CD4-positive, alpha-beta T cell (primary cell): ENCODE results near the gene ACSM2B. TPM values are rescaled to one million over a fixed set of nuclear protein-coding genes. Genes with fewer than 3 reads are reported as not detected.
"Not testable (repeated sequence)": the region's sequence is repeated elsewhere in the genome, so short reads cannot be mapped to it uniquely, and the experiment has no call there.

Experiments used
- ATAC-seq: fragments of 200-7000 bp; cut with Tn5 transposase; one replicate; pipeline ENCODE4 v1.10.0; 2022; ENCODE audit warnings: mild to moderate bottlenecking; ENCODE audit not compliant: poor library complexity
- CTCF ChIA-PET: fragments of 350-600 bp; sonication (Branson Sonifier 250); formaldehyde crosslinking; loops from one replicate; lab custom pipeline; 2021; ENCODE audit warnings: antibody characterized with exemption, inconsistent platforms; lab: Charles Lee
- POLR2A ChIA-PET: fragments of 350-600 bp; sonication (Branson Sonifier 250); formaldehyde crosslinking; loops from one replicate; lab custom pipeline; 2021; ENCODE audit warnings: antibody characterized with exemption, inconsistent platforms; lab: Charles Lee
- DNase-seq, 14 experiments: peaks; one replicate each; pipeline ENCODE4 v3.0.0-alpha.2; 2013 to 2020; ENCODE audit warnings: mixed read lengths in 2 of 14
- H3K27ac ChIP-seq, 2 donors: one replicate each; pipeline versions ENCODE4 v1.5.1 to v1.7.0; 2013; ENCODE audit warnings: low read length in 2 of 2, low read depth in 1 of 2, mild to moderate bottlenecking in 1 of 2
- H3K27me3 ChIP-seq, 2 experiments: 1 replicate in 1 of 2; 2 replicates in 1 of 2; pipeline versions ENCODE4 v1.6.1 to v1.7.0; 2013; ENCODE audit warnings: low read length in 2 of 2, control low read depth in 1 of 2, mild to moderate bottlenecking in 1 of 2, moderate library complexity in 1 of 2; ENCODE audit not compliant: insufficient read depth in 2 of 2, control insufficient read depth in 1 of 2
- H3K36me3 ChIP-seq: one replicate; pipeline ENCODE4 v1.6.1; 2013; ENCODE audit warnings: low read length, control low read depth; ENCODE audit not compliant: insufficient read depth
- H3K4me1 ChIP-seq: one replicate; pipeline ENCODE4 v1.6.1; 2013; ENCODE audit warnings: low read length, control low read depth; ENCODE audit not compliant: insufficient read depth
- H3K4me3 ChIP-seq: one replicate; pipeline ENCODE4 v1.5.1; 2013; ENCODE audit warnings: mild to moderate bottlenecking, low read length, moderate library complexity
- H3K9me3 ChIP-seq, 2 experiments: 1 replicate in 1 of 2; 2 replicates in 1 of 2; pipeline versions ENCODE4 v1.6.1 to v1.7.0; 2013; ENCODE audit warnings: low read length in 2 of 2, mild to moderate bottlenecking in 2 of 2, control low read depth in 1 of 2, moderate library complexity in 1 of 2; ENCODE audit not compliant: control insufficient read depth in 1 of 2, insufficient read depth in 1 of 2
- H3K27ac Mint-ChIP-seq: one replicate; pipeline ENCODE4 v1.8.0; 2020; ENCODE audit warnings: mixed read lengths
- H3K27me3 Mint-ChIP-seq: one replicate; pipeline ENCODE4 v1.8.0; 2021; ENCODE audit warnings: mixed read lengths
- H3K36me3 Mint-ChIP-seq: one replicate; pipeline ENCODE4 v1.8.0; 2021; ENCODE audit warnings: low read depth, mixed read lengths
- H3K4me1 Mint-ChIP-seq: one replicate; pipeline ENCODE4 v1.8.0; 2021; ENCODE audit warnings: low read depth, mixed read lengths
- H3K4me3 Mint-ChIP-seq: one replicate; pipeline ENCODE4 v1.8.0; 2020; ENCODE audit warnings: mild to moderate bottlenecking, mixed read lengths
- H3K9me3 Mint-ChIP-seq: one replicate; pipeline ENCODE4 v1.8.0; 2020; ENCODE audit warnings: mixed read lengths
- CTCF ChIP-seq: fragments of 200-600 bp; IDR thresholded peaks from one replicate; pipeline ENCODE4 v1.8.0; 2022; ENCODE audit warnings: antibody characterized with exemption, mild to moderate bottlenecking
- intact Hi-C, 2 experiments: fragments of 100-400 bp; cut with DNase I in 1 of 2; cut with micrococcal nuclease in 1 of 2; formaldehyde crosslinking; loops; one replicate each; pipeline versions ENCODE4 v1.15.1 to v1.9.0; 2023 to 2025; cut with DNase I, micrococcal nuclease
- total RNA-seq, 174 experiments: library from RNA in 2 of 174; stranded (reverse) in 2 of 174; gene quantifications; one replicate each; pipeline ENCODE4 v1.2.3 and lab custom pipeline; 2021 to 2026

ACSM2B gene
- total RNA-seq, 2 experiments from 2014 or later = not detected

GRCh38 chr16:20568404-20568803 is 7.8 kb downstream of the ACSM2B start:
- CTCF ChIA-PET = no interaction called here

GRCh38 chr16:20566864-20567263 is 9.3 kb downstream of the ACSM2B start:
- Mint-ChIP-seq H3K9me3 (peaks cover 5% of the 10 kb centered on the region), H3K27me3 (peaks cover 5% of the 10 kb centered on the region), H3K27ac (no peak overlapping the region), H3K4me3 (no peak overlapping the region), H3K36me3 (no peaks in the 10 kb centered on the region), H3K4me1 (no peaks in the 10 kb centered on the region)
- DNase-seq (no peak), ATAC-seq (no peak)
- no peaks in the 10 kb centered on the region for H3K9me3 ChIP-seq
- H3K4me1 ChIP-seq = no peaks in the 10 kb centered on the region
- ChIA-PET CTCF (no interaction called here), POLR2A (no interaction called here)
- TF ChIP-seq CTCF = no peak
- H3K27me3 ChIP-seq = no peaks in the 10 kb centered on the region
- no peaks in the 10 kb centered on the region for H3K36me3 ChIP-seq
- no peak overlapping the region for H3K27ac ChIP-seq
- intact Hi-C loops = no loop called here
- no peak overlapping the region for H3K4me3 ChIP-seq

More at GRCh38 chr16:20568404-20568803, 7.8 kb downstream of the ACSM2B start:
- Histone ChIP-seq H3K27ac (no peak overlapping the region), H3K4me1 (no peaks in the 10 kb centered on the region), H3K27me3 (no peaks in the 10 kb centered on the region), H3K36me3 (no peaks in the 10 kb centered on the region), H3K9me3 (no peaks in the 10 kb centered on the region), H3K4me3 (no peak overlapping the region)
- Mint-ChIP-seq H3K27me3 (peaks cover 5% of the 10 kb centered on the region), H3K4me1 (no peaks in the 10 kb centered on the region), H3K36me3 (no peaks in the 10 kb centered on the region), H3K27ac (no peak overlapping the region), H3K9me3 (no peaks in the 10 kb centered on the region), H3K4me3 (no peak overlapping the region)
- TF ChIP-seq CTCF = no peak
- intact Hi-C loops = no loop called here
- POLR2A ChIA-PET = no interaction called here
- ATAC-seq (no peak), DNase-seq (no peak)

- CTCF ChIA-PET, POLR2A ChIA-PET, H3K36me3 Mint-ChIP-seq, H3K27me3 Mint-ChIP-seq, H3K4me3 ChIP-seq, H3K27ac Mint-ChIP-seq, H3K4me3 Mint-ChIP-seq, DNase-seq, H3K4me1 ChIP-seq, H3K27ac ChIP-seq, ATAC-seq, H3K4me1 Mint-ChIP-seq, intact Hi-C loops, H3K9me3 ChIP-seq, H3K9me3 Mint-ChIP-seq, H3K27me3 ChIP-seq, H3K36me3 ChIP-seq: not testable (repeated sequence)
Observed at GRCh38 chr16:20565334-20565733, 10.8 kb downstream of the ACSM2B start.

GRCh38 chr16:20564218-20564617 is 11.9 kb downstream of the ACSM2B start:
- DNase-seq, H3K36me3 Mint-ChIP-seq, POLR2A ChIA-PET, H3K4me3 Mint-ChIP-seq, H3K27ac Mint-ChIP-seq, H3K27ac ChIP-seq, intact Hi-C loops, H3K4me1 ChIP-seq, CTCF ChIA-PET, ATAC-seq, H3K27me3 ChIP-seq, H3K4me1 Mint-ChIP-seq, H3K4me3 ChIP-seq, H3K9me3 ChIP-seq, H3K36me3 ChIP-seq, H3K27me3 Mint-ChIP-seq, H3K9me3 Mint-ChIP-seq: not testable (repeated sequence)

GRCh38 chr16:20555628-20556027 is 20.5 kb downstream of the ACSM2B start:
- H3K27ac Mint-ChIP-seq, H3K27ac ChIP-seq: not testable (repeated sequence)

GRCh38 chr16:20554689-20555088 is 21.5 kb downstream of the ACSM2B start:
- H3K27me3 ChIP-seq, POLR2A ChIA-PET, H3K4me1 ChIP-seq, H3K9me3 ChIP-seq, H3K36me3 Mint-ChIP-seq, H3K4me1 Mint-ChIP-seq, H3K27ac Mint-ChIP-seq, ATAC-seq, H3K36me3 ChIP-seq, H3K4me3 ChIP-seq, H3K27ac ChIP-seq, intact Hi-C loops, H3K4me3 Mint-ChIP-seq, DNase-seq, CTCF ChIA-PET, H3K9me3 Mint-ChIP-seq: not testable (repeated sequence)
- H3K27me3 Mint-ChIP-seq = peaks cover 18% of the 10 kb centered on the region

More at GRCh38 chr16:20555628-20556027, 20.5 kb downstream of the ACSM2B start:
- H3K4me1 Mint-ChIP-seq, H3K4me3 ChIP-seq, H3K4me1 ChIP-seq, ATAC-seq, CTCF ChIA-PET, H3K4me3 Mint-ChIP-seq, H3K9me3 Mint-ChIP-seq, H3K9me3 ChIP-seq, H3K36me3 Mint-ChIP-seq, DNase-seq, H3K36me3 ChIP-seq, POLR2A ChIA-PET, H3K27me3 ChIP-seq, intact Hi-C loops: not testable (repeated sequence)
- peaks cover 10% of the 10 kb centered on the region for H3K27me3 Mint-ChIP-seq
